ENCODE measurements around the gene LRRC74B.

DNA sequence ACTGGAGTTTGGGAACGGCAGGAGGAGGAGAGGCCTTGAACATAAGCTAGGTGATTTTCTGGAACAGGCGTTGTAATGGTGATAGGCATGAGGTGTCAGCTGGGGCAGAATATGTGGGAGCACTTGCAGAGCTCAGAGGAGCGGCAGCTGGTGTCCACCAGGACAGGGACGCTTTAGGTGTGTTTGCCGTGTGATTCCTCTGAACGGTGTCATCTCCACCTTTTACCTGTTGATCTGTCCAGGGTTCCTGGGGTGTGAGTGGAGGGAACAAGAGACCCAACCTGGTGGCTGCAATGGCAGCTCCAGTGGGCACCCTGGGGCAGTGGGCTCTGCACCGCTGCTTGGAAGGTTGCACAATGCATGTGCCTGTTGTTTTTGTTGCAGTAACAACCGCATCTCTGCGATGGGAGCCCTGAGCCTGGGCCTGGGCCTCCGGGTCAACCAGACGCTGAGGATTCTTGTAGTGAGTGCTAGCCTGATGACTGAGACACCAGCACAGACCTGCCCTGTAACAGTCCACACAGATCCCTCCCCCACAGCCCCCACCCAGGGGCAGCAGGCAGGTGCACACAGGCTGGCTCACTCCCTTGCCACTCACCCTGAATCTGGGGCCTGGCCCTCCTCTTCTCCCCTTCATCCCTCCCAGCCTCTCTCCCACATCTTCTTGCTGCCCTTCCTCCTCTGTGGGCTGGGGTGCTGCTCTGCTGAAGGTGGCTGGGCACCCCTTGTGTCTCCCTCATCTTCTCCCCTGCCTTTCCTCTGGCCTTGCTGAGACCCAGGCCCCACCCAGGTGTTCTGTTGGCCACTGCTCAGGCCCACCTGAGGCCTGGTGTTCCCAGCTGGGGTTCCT lies 9.2 kb downstream of the LRRC74B start:
- TF ChIP-seq, protein P1, sequence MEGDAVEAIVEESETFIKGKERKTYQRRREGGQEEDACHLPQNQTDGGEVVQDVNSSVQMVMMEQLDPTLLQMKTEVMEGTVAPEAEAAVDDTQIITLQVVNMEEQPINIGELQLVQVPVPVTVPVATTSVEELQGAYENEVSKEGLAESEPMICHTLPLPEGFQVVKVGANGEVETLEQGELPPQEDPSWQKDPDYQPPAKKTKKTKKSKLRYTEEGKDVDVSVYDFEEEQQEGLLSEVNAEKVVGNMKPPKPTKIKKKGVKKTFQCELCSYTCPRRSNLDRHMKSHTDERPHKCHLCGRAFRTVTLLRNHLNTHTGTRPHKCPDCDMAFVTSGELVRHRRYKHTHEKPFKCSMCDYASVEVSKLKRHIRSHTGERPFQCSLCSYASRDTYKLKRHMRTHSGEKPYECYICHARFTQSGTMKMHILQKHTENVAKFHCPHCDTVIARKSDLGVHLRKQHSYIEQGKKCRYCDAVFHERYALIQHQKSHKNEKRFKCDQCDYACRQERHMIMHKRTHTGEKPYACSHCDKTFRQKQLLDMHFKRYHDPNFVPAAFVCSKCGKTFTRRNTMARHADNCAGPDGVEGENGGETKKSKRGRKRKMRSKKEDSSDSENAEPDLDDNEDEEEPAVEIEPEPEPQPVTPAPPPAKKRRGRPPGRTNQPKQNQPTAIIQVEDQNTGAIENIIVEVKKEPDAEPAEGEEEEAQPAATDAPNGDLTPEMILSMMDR (IDR thresholded peaks at IDR 0.05) = no peak
- TF ChIP-seq POLR2A (IDR thresholded peaks at IDR 0.05) = no peak
